ENCODE results near the gene IL11. TPM values are rescaled to one million over a fixed set of nuclear protein-coding genes. Genes with fewer than 3 reads are reported as not detected.

The IL11 gene
- 1.8 and 3.9 TPM in 2 replicates for total RNA-seq

DNA sequence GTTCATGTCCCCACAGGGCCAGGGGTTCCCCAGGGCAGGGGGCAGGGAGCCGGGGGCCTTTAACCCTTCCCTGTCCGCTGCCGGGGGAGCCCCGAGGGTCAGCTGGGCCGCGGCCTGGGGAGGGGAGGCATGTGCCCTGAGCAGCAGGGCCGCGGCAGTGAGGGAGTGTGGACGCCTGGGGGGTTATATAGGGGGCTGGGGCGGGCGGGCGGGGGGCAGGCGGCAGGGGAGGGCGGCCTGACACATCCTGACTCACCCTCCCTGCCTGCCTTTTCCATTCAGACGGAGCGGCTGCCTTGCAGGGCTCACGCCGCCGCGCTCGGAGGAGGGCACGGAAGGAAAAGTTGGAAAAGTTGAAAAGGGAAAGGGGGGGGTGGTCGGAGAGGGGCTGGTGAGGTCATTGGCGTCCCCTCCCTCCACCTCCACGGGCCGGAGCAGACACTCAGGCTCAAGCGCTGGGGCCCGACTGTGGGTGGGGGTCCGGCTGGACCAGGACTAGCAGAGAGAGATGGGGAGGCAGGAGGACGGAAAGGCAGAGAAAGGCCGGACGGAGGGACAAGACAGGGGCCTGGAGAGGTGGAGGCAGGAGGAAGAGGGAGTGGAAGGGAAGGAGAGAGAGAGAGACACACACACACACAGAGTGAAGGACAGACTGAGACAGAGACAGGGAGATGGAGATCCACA, at the start of gene IL11:
Gene IL11 (minus strand): TSS at position 159 of the 684 bp plus-strand sequence. CDS start 153 bp downstream, at position 6.

DNA sequence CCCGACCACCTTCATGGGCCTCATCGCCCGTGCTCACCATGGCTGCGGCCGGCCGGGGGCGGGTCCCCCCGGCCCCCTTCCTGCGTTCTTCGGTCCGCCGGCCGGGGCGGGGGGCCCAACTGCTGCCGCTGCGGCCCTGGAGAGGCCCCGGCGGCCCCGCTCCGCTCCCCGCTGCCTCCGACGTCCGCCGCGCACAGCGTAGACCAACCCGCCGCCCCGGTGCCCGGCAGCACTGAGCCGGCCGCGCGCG, 37.2 kb upstream of the IL11 start, which contains the start of gene UBE2S:
Gene UBE2S (minus strand): TSS at position 239 of the 250 bp plus-strand sequence. CDS start 199 bp downstream, at position 40.

DNA sequence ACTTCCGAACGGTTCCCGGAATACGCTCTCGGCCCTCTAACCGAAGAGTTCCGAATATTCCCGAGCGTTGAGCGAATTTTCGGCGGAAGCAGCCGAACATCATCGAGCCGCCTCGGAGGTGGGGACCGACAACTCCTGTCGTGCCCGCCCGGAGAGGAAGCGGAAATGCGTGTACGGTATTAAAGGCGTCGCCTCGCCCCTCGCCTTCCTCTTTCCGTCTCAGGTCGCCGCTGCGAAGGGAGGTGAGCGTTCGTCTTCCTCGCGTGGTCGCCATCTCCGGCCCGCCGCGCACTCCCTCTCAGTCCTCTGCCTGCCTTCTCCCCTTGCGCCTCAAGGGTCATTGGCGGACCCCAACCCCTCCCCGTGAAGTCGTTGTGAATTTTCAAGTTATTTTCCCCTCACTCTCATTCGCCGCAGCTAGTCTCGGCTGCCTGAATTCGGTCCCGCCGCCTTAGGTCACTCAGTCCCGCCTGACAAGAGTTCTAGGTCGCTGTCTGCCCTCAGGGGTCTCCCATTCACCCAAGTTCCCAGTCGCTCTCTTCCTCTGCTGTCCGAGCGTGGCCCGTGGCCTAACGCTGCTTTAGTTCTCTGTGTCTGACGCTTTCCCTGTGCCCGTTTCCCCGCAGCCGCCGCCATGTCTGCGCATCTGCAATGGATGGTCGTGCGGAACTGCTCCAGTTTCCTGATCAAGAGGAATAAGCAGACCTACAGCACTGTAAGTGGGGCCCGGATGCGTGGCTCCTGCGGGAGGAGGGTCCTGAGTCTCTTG, 15.6 kb upstream of the IL11 start, which contains the start of gene RPL28:
Gene RPL28 (plus strand): TSS at position 209 of the 769 bp plus-strand sequence. CDS start 426 bp downstream, at position 635.

DNA sequence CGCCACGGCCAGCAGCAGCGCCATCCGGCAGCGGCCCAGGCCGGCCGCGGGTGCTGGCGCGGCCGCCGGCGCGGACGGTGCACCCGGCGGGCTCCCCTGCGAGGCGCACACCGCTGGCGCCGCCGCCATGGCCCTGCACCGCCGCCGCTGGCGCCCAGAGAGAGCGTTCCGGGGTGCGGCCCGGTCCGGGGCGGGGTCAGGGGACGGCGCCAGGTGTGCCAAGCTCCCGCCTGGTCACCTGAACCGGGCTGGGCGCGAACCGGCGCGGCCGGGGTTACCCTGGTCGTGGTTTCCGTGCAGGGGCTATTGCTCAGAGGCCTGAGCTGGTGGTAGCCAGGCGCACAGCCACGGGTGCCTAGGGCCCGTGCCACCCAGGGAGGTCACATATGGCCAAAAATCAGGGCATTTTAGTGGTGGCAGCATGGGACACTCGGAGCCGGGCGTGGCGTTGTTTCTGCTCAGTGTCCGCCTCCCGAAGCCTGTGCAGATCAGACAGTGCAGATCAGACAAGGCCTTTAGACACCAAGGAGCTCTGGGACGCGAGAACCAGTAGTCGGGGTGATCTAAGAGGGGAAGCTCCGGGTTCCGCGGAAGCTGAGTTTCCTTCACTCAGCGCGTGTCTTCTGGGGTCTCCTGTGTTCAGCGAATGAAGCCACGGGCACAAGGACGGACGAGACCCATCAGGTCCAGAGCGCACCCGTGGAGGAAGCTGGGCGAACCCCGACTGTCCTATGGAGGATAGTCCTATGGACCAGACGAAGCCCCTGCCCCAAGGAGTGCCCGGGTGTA, 14.1 kb upstream of the IL11 start, which contains the start of gene TMEM238:
Gene TMEM238 (minus strand): TSS at position 162 of the 789 bp plus-strand sequence. CDS start 33 bp downstream, at position 129.

DNA sequence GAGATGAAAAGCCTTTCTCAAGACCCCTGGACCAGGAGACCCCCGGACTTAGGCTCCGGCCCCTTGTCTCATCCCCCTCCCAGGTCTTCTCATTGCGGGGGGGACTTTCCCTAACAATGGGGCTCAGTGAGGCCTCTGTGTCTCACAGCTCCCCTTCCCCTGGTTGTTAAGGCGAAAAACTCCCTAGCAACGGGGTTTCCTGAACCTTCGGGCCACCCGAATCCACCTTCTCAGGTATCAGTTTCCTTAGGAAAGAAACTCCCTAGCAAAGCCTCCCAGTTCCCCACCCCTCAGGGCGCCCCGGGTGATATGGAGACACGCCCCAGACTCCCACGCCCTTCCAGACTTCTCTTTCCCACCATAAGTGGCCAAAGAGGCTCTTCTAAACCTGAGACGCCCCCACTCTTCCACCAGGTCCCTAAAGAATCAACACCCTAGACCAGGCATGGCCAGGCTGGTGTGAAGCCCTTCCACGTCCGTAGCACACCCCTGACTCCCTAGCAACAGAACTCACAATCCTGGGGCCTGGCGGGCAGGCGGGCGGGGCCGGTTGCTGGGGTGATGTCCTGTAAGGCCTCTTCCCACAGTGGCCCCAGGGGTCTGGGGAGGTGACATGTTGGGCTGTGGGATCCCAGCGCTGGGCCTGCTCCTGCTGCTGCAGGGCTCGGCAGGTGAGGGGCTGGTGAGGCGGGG, 6.1 kb upstream of the IL11 start, which contains the start of gene TMEM190:
Gene TMEM190 (plus strand): TSS at position 586 of the 693 bp plus-strand sequence. CDS start 28 bp downstream, at position 614.

DNA sequence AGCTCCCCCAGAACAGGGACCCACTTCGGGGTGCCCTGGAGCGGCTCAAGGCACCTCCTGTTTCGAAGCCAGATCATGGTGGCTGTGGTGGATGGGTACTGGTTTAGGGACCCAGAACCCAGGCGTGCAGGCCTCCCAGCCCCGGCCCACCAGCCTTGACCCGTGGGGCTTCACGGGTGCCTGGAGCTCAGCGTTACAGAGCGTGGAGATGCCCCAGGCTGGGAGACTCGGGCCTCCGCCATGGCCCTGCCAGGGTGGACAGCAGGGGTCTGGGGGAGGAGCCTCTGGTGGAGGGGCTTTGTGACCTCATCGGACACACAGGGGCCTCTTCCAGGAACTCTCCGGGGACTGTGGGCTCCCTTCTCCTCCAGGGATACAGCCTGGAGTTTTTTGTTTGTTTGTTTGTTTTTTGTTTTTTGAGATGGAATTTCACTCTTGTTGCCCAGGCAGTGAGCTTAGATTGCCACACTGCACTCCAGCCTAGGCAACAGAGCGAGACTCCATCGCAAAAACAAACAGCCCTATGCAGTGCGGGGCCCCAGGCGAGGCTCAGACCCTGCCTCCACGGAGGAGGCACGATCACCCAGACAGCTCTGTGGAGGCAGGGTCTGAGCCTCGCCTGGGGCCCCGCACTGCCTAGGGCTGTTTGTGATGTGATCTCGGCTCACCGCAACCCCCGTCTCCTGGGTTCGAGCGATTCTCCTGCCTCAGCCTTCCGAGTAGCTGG, 7.1 kb downstream of the IL11 start, which contains the start of gene GARIN5B:
Gene GARIN5B (minus strand): TSS at position 271 of the 727 bp plus-strand sequence. CDS start 194 bp downstream, at position 77.

DNA sequence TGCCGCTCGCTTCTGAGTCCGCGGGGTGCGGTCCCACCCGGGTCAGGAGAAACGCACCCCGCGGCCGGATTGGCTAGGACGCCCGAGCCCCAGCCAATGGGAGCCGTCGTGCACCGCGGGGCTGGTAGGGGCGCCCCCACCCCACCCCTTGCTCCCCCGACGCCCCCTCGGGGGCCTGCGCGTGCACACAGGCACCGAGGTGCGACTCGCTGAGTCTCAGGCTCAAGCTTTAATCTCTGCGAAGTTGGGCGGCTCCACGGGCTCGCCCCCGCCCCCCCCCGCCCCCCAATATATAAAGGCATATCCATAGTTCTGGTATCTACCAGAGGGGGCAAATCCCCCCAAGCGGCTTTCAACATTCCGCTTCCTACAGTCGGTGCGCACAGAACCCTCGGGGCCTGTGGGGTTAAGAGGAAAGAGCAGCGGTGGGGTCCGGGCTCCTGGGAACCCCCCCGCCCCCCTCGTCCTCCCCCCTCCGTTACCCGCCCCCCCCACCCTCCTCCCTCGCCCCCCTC, 15.5 kb downstream of the IL11 start, which contains the start of gene COX6B2:
Gene COX6B2 (minus strand): TSS at position 22 of the 515 bp plus-strand sequence. CDS start 198 bp downstream, outside the sequence.

DNA sequence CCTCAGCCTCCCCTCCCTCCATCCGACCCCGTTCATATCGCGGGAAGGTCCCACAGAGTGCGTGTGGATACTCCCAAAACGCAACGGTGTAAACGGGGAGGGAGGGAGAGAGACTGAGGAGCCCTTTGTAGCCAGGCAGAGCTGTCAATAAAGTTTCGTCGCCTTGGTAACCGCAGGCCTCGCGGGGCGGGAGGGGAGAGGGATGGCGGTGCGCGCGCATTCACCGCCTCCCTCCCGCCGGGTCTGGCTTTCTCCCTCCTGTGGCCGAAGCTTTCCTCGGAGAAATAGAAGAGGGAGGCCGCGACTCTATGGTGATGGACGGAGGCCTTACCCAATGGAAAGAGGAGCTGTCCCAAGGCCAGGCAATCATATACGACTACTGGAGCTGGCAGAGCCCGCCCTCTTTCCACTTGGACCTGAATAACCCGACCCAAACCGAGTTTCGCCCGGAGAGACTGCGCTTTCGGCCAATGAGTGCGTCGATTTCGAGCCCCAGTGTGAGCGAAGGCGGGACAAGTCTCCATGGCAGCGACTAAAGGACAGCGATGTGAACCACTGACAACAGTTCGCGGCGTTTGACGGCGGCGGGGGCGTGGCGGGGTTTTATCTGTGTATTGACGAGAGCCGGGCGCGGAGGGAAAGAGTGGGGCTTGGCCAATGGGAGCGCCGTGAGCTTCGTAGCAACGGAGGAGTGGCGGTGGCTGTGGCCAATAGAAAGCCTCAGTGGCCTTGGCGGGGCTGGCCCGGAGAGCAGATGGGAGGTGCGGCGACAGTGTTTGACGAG, 31.0 kb downstream of the IL11 start, which contains the start of gene KMT5C:
Gene KMT5C (plus strand): TSS at position 772 of the 784 bp plus-strand sequence. CDS start 2,061 bp downstream, outside the sequence.

DNA sequence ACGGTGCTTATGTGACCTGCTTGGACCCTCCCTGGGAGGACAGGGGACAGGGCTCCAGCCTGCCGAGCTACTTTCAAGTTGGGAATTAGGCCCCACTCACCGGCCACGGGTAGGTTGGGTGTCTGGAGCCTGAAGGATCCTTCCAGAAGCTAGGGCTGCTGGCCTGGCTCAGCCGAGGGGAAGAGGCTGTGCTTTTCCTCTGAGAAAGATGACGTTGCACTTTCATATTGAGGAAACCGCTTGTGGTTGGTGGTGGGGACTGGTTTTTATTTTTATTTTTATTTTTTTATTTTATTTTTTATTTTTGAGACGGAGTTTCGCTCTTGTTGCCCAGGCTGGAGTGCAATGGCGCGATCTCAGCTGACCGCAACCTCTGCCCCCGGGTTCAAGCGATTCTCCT, 45.1 kb downstream of the IL11 start, which contains the start of gene TMEM150B:
Gene TMEM150B (minus strand): TSS at position 170 of the 400 bp plus-strand sequence. CDS start 4,305 bp downstream, outside the sequence.

Other genes starting within 250 kb of the IL11 start
- gene TNNT1, start 221.3 kb downstream of the IL11 start, total RNA-seq = 0.65 and 0.97 TPM in 2 replicates
- gene TNNI3, start 212.7 kb downstream of the IL11 start, total RNA-seq = not detected in 2 replicates
- gene DNAAF3, start 203.8 kb downstream of the IL11 start, total RNA-seq = 0.24 TPM in 1 of 2 replicates, not detected in the other
- gene SYT5, start 190.2 kb downstream of the IL11 start, total RNA-seq = not detected in 2 replicates
- 1.1 and 1.2 TPM in 2 replicates for gene PTPRH, start 161.0 kb downstream of the IL11 start, total RNA-seq
- gene TMEM86B, start 141.7 kb downstream of the IL11 start, total RNA-seq = 1.6 and 3.6 TPM in 2 replicates
- gene PPP6R1, start 111.4 kb downstream of the IL11 start, total RNA-seq = 42.9 and 47.7 TPM in 2 replicates
- 23.4 and 28.8 TPM in 2 replicates for gene HSPBP1, start 90.4 kb downstream of the IL11 start, total RNA-seq
- gene BRSK1, start 86.5 kb downstream of the IL11 start, total RNA-seq = 4.9 and 5.1 TPM in 2 replicates
- not detected in 2 replicates for gene TMEM150B, start 45.1 kb downstream of the IL11 start, total RNA-seq
- 6.5 and 8.0 TPM in 2 replicates for gene KMT5C, start 30.6 kb downstream of the IL11 start, total RNA-seq
- not detected in 2 replicates for gene COX6B2, start 15.7 kb downstream of the IL11 start, total RNA-seq
- not detected in 2 replicates for gene GARIN5B, start 7.2 kb downstream of the IL11 start, total RNA-seq
- gene TMEM190, start 6.4 kb upstream of the IL11 start, total RNA-seq = not detected in 2 replicates
- gene TMEM238, start 13.8 kb upstream of the IL11 start, total RNA-seq = 0.16 TPM in 1 of 2 replicates, not detected in the other
- gene RPL28, start 15.5 kb upstream of the IL11 start, total RNA-seq = 184 and 254 TPM in 2 replicates
- 26.6 and 29.0 TPM in 2 replicates for gene UBE2S, start 37.3 kb upstream of the IL11 start, total RNA-seq
- not detected in 2 replicates for gene SHISA7, start 72.8 kb upstream of the IL11 start, total RNA-seq
- 80.3 and 91.3 TPM in 2 replicates for gene ISOC2, start 91.2 kb upstream of the IL11 start, total RNA-seq
- not detected in 2 replicates for gene C19orf85, start 94.3 kb upstream of the IL11 start, total RNA-seq
- 3.2 and 4.9 TPM in 2 replicates for gene ZNF628, start 106.2 kb upstream of the IL11 start, total RNA-seq
- gene NAT14, start 114.7 kb upstream of the IL11 start, total RNA-seq = 14.1 and 14.5 TPM in 2 replicates
- gene SSC5D, start 118.0 kb upstream of the IL11 start, total RNA-seq = 48.0 and 60.0 TPM in 2 replicates
- gene SBK2, start 166.7 kb upstream of the IL11 start, total RNA-seq = 0.16 TPM in 1 of 2 replicates, not detected in the other
- gene SBK3, start 175.1 kb upstream of the IL11 start, total RNA-seq = 0.12 and 0.81 TPM in 2 replicates
- 8.9 and 9.4 TPM in 2 replicates for gene ZNF579, start 210.4 kb upstream of the IL11 start, total RNA-seq
- 3.9 and 7.3 TPM in 2 replicates for gene FIZ1, start 229.1 kb upstream of the IL11 start, total RNA-seq
- 10.2 and 10.4 TPM in 2 replicates for gene ZNF524, start 229.8 kb upstream of the IL11 start, total RNA-seq
- gene ZNF865, start 235.2 kb upstream of the IL11 start, total RNA-seq = 1.7 and 2.4 TPM in 2 replicates

Measured in hair follicle dermal papilla cell (primary cell).